GM10266 (cell line): ENCODE results near the gene TYROBP.
"Not testable (repeated sequence)": the region's sequence is repeated elsewhere in the genome, so short reads cannot be mapped to it uniquely, and the experiment has no call there.

Experiments
- DNase-seq: peaks from one replicate; pipeline ENCODE4 v3.0.0; 2012; ENCODE audit errors: extremely low spot score
- CTCF ChIP-seq: IDR thresholded peaks from 2 replicates; pipeline ENCODE4 v1.5.1; 2012; ENCODE audit warnings: mild to moderate bottlenecking, low read depth; ENCODE audit not compliant: control insufficient read depth, insufficient read depth; ENCODE audit errors: missing control alignments

The TYROBP gene

GRCh38 chr19:35911790-35912189 is 3.7 kb upstream of the TYROBP start:
- no peak for TF ChIP-seq CTCF
- DNase-seq: peak; percentile 5

GRCh38 chr19:35911173-35911572 is 3.1 kb upstream of the TYROBP start:
- TF ChIP-seq CTCF: no peak

GRCh38 chr19:35910355-35910754 is 2.3 kb upstream of the TYROBP start:
- not testable (repeated sequence) for DNase-seq

More at GRCh38 chr19:35911173-35911572, 3.1 kb upstream of the TYROBP start:
- DNase-seq: peak; percentile 4

- no peak for TF ChIP-seq CTCF
- DNase-seq: peak; percentile 10
These were observed 1.6 kb upstream of the TYROBP start for GRCh38 chr19:35909684-35910035.

GRCh38 chr19:35908973-35909683 is 1.0 kb upstream of the TYROBP start:
- DNase-seq: peak; percentile 52

GRCh38 chr19:35907377-35907745 is 734 bp downstream of the TYROBP start:
- TF ChIP-seq CTCF: no peak
- no peak for DNase-seq

More at GRCh38 chr19:35908973-35909683, 1.0 kb upstream of the TYROBP start:
- no peak for TF ChIP-seq CTCF

- no peak for DNase-seq
- TF ChIP-seq CTCF: no peak
These were observed 2.8 kb downstream of the TYROBP start for GRCh38 chr19:35905178-35905727.

GRCh38 chr19:35904311-35905068 is 3.6 kb downstream of the TYROBP start:
- no peak for DNase-seq
- TF ChIP-seq CTCF: no peak
